ENCODE measurements around the gene RAP2C. TPM values are rescaled to one million over a fixed set of nuclear protein-coding genes. Genes with fewer than 3 reads are reported as not detected.

RAP2C gene
- total and polyA plus RNA-seq, 2 experiments from 2014 or later: 14.5 to 25.0 TPM

- TF ChIP-seq ZNF462 (CRISPR knock-in tag; IDR thresholded peaks at IDR 0.05) (no peak), EZH2 (IDR thresholded peaks at IDR 0.05; ENCODE audit: low read depth, unreplicated experiment) (no peak), STAT1 (IDR thresholded peaks at IDR 0.05; ENCODE audit: unreplicated experiment) (no peak), ZNF331 (CRISPR knock-in tag; IDR thresholded peaks at IDR 0.05; ENCODE audit: low read depth) (no peak), POLR2AphosphoS5 (IDR thresholded peaks at IDR 0.05; ENCODE audit: low read depth) (no peak), CREB1 (CRISPR knock-in tag; IDR thresholded peaks at IDR 0.05; ENCODE audit: low read depth) (no peak)
- TF ChIP-seq, protein P1, sequence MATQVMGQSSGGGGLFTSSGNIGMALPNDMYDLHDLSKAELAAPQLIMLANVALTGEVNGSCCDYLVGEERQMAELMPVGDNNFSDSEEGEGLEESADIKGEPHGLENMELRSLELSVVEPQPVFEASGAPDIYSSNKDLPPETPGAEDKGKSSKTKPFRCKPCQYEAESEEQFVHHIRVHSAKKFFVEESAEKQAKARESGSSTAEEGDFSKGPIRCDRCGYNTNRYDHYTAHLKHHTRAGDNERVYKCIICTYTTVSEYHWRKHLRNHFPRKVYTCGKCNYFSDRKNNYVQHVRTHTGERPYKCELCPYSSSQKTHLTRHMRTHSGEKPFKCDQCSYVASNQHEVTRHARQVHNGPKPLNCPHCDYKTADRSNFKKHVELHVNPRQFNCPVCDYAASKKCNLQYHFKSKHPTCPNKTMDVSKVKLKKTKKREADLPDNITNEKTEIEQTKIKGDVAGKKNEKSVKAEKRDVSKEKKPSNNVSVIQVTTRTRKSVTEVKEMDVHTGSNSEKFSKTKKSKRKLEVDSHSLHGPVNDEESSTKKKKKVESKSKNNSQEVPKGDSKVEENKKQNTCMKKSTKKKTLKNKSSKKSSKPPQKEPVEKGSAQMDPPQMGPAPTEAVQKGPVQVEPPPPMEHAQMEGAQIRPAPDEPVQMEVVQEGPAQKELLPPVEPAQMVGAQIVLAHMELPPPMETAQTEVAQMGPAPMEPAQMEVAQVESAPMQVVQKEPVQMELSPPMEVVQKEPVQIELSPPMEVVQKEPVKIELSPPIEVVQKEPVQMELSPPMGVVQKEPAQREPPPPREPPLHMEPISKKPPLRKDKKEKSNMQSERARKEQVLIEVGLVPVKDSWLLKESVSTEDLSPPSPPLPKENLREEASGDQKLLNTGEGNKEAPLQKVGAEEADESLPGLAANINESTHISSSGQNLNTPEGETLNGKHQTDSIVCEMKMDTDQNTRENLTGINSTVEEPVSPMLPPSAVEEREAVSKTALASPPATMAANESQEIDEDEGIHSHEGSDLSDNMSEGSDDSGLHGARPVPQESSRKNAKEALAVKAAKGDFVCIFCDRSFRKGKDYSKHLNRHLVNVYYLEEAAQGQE (IDR thresholded peaks at IDR 0.05; ENCODE audit: unreplicated experiment): no peak
These were observed 3.0 kb downstream of the RAP2C start (continued) for GRCh38 chrX:132216283-132216682.

Data from GM23338 (cell line).